Measurements from ENCODE around the gene BRI3.
A peak's percentile ranks its signal among the peaks of the same experiment; 100 is the strongest.

The BRI3 gene

GRCh38 chr7:98252425-98253054 is 28.9 kb upstream of the BRI3 start:
- DNase-seq (ENCODE audit: low read depth in 2 of 2) = no peak

GRCh38 chr7:98254516-98254915 is 27.0 kb upstream of the BRI3 start:
- no peak for DNase-seq (ENCODE audit: low read depth in 2 of 2)

- DNase-seq (ENCODE audit: low read depth in 2 of 2) = no peak
Observed at GRCh38 chr7:98254951-98255610, 26.4 kb upstream of the BRI3 start.

GRCh38 chr7:98256431-98256830 is 25.1 kb upstream of the BRI3 start:
- DNase-seq (ENCODE audit: low read depth in 2 of 2) = no peak

- no peak for DNase-seq (ENCODE audit: low read depth in 2 of 2)
Observed at GRCh38 chr7:98257701-98258100, 23.8 kb upstream of the BRI3 start.

- no peak for DNase-seq (ENCODE audit: low read depth in 2 of 2)
Observed at GRCh38 chr7:98265841-98266271, 15.6 kb upstream of the BRI3 start.

GRCh38 chr7:98266840-98267239 is 14.6 kb upstream of the BRI3 start:
- no peak for DNase-seq (ENCODE audit: low read depth in 2 of 2)

- no peak for DNase-seq (ENCODE audit: low read depth in 2 of 2)
Observed at GRCh38 chr7:98267303-98267702, 14.2 kb upstream of the BRI3 start.

GRCh38 chr7:98276241-98276761 is 5.2 kb upstream of the BRI3 start:
- no peak for DNase-seq (ENCODE audit: low read depth in 2 of 2)

- no peak for DNase-seq (ENCODE audit: low read depth in 2 of 2)
Observed at GRCh38 chr7:98278408-98278807, 3.1 kb upstream of the BRI3 start.

GRCh38 chr7:98278936-98279335 is 2.5 kb upstream of the BRI3 start:
- DNase-seq (ENCODE audit: low read depth in 2 of 2) = no peak

GRCh38 chr7:98280296-98280695 is 1.2 kb upstream of the BRI3 start:
- no peak for DNase-seq (ENCODE audit: low read depth in 2 of 2)

GRCh38 chr7:98281757-98282606 is 496 bp downstream of the BRI3 start:
- DNase-seq (ENCODE audit: low read depth in 2 of 2) = peak; percentile 8 to 16

- no peak for DNase-seq (ENCODE audit: low read depth in 2 of 2)
Observed at GRCh38 chr7:98282703-98283102, 1.2 kb downstream of the BRI3 start.

GRCh38 chr7:98283127-98283886 is 1.8 kb downstream of the BRI3 start:
- no peak for DNase-seq (ENCODE audit: low read depth in 2 of 2)

GRCh38 chr7:98283887-98284222 is 2.4 kb downstream of the BRI3 start:
- no peak for DNase-seq (ENCODE audit: low read depth in 2 of 2)

- no peak for DNase-seq (ENCODE audit: low read depth in 2 of 2)
Observed at GRCh38 chr7:98284335-98285036, 3.0 kb downstream of the BRI3 start.

GRCh38 chr7:98285157-98286092 is 3.9 kb downstream of the BRI3 start:
- DNase-seq (ENCODE audit: low read depth in 2 of 2) = no peak

- DNase-seq (ENCODE audit: low read depth in 2 of 2) = no peak
Observed at GRCh38 chr7:98286093-98286539, 4.6 kb downstream of the BRI3 start.

All from activated CD8-positive, alpha-beta memory T cell treated with anti-CD3 and anti-CD28 coated beads for 4 hours (primary cell).